HepG2 (cell line): ENCODE data around the gene SPAG9. TPM values are rescaled to one million over a fixed set of nuclear protein-coding genes. Genes with fewer than 3 reads are reported as not detected.
"Not testable (repeated sequence)": the region's sequence is repeated elsewhere in the genome, so short reads cannot be mapped to it uniquely, and the experiment has no call there.

Experiments used
- ADNP ChIP-seq: sonication (generic); formaldehyde crosslinking; IDR thresholded peaks from 2 replicates; pipeline ENCODE4 v1.4.0; 2020; ENCODE audit warnings: missing genetic modification reagents
- HDAC1 ChIP-seq: sonication (generic); formaldehyde crosslinking; IDR thresholded peaks from 2 replicates; pipeline ENCODE4 v1.5.1; 2020; ENCODE audit warnings: mild to moderate bottlenecking, missing genetic modification reagents
- IRF2 ChIP-seq: IDR thresholded peaks from 2 replicates; pipeline ENCODE4 v1.6.1; 2018; ENCODE audit warnings: missing genetic modification reagents, missing compliant biosample characterization
- MIER2 ChIP-seq: IDR thresholded peaks from 2 replicates; pipeline ENCODE4 v1.6.1; 2016; ENCODE audit warnings: missing biosample characterization, missing genetic modification reagents
- NKX3-1 ChIP-seq: sonication (generic); formaldehyde crosslinking; IDR thresholded peaks from 2 replicates; pipeline ENCODE4 v1.5.0; 2020; ENCODE audit warnings: missing genetic modification reagents
- NONO ChIP-seq, 2 experiments: fragments of 450-650 bp in 1 of 2; sonication (generic) in 1 of 2; formaldehyde crosslinking in 1 of 2; IDR thresholded peaks in 1 of 2; conservative IDR thresholded peaks in 1 of 2; 2 replicates each; pipeline versions ENCODE4 v1.6.1 to v1.8.0; 2017 to 2022; ENCODE audit warnings: mild to moderate bottlenecking in 1 of 2, missing genetic modification reagents in 1 of 2, moderate library complexity in 1 of 2
- PITX1 ChIP-seq: sonication (generic); formaldehyde crosslinking; IDR thresholded peaks from 2 replicates; pipeline ENCODE4 v1.5.1; 2020; ENCODE audit warnings: mild to moderate bottlenecking, missing genetic modification reagents
- RERE ChIP-seq: IDR thresholded peaks from 2 replicates; pipeline ENCODE4 v1.6.1; 2016; ENCODE audit warnings: low read depth, missing genetic modification reagents, missing compliant biosample characterization
- SIX4 ChIP-seq: sonication (generic); formaldehyde crosslinking; IDR thresholded peaks from 2 replicates; pipeline ENCODE4 v1.4.0; 2020; ENCODE audit warnings: missing genetic modification reagents
- THAP9 ChIP-seq: sonication (generic); formaldehyde crosslinking; IDR thresholded peaks from 2 replicates; pipeline ENCODE4; 2020; ENCODE audit warnings: missing genetic modification reagents, mild to moderate bottlenecking, borderline replicate concordance
- ZNF263 ChIP-seq: sonication (generic); formaldehyde crosslinking; IDR thresholded peaks from 2 replicates; pipeline ENCODE4 v1.4.0; 2020; ENCODE audit warnings: missing genetic modification reagents
- ZNF816 ChIP-seq: sonication (generic); formaldehyde crosslinking; IDR thresholded peaks from 2 replicates; pipeline ENCODE4 v1.8.0; 2022; ENCODE audit warnings: missing genetic modification reagents, mild to moderate bottlenecking, borderline replicate concordance
- ZSCAN9 ChIP-seq: IDR thresholded peaks from 2 replicates; pipeline ENCODE4 v1.6.1; 2016; ENCODE audit warnings: borderline replicate concordance
- polyA plus RNA-seq, 8 experiments: library from polyadenylated mRNA; depleted of rRNA in 3 of 8; stranded (reverse) in 7 of 8; unstranded in 1 of 8; fragments of >200 nt; fragmentation: Illumina TruSeq in 4 of 8; extraction: Trizol in 4 of 8; gene quantifications; 2 replicates each; pipeline versions ENCODE4 v1.2.1 to v1.2.3, GENCODE V29; 2011 to 2016; ENCODE audit warnings: low read depth in 4 of 8, missing spikeins in 1 of 8, mixed read lengths in 1 of 8; ENCODE audit not compliant: insufficient read depth in 1 of 8
- total RNA-seq, 5 experiments: library from RNA; depleted of rRNA; stranded (reverse); fragments of >200 nt; fragmentation: Illumina TruSeq; extraction: Trizol; gene quantifications; 2 replicates each; pipeline ENCODE4 v1.2.3, GENCODE V29; 2016; ENCODE audit warnings: low read depth in 1 of 5
- TF ChIP-seq, protein P1 (sequence below), 2 experiments: sonication (generic) in 1 of 2; formaldehyde crosslinking in 1 of 2; IDR thresholded peaks; 2 replicates each; pipeline versions ENCODE4 v1.4.0 to v1.6.1; 2016 to 2020; ENCODE audit warnings: borderline replicate concordance in 1 of 2, low read depth in 1 of 2, mild to moderate bottlenecking in 1 of 2, missing genetic modification reagents in 1 of 2

The SPAG9 gene
- total and polyA plus RNA-seq, 2 of the 13 experiments (the other 11 are each of a cell fraction or from before 2014, with no cell fraction given), result 43.2 to 78.6 TPM

DNA sequence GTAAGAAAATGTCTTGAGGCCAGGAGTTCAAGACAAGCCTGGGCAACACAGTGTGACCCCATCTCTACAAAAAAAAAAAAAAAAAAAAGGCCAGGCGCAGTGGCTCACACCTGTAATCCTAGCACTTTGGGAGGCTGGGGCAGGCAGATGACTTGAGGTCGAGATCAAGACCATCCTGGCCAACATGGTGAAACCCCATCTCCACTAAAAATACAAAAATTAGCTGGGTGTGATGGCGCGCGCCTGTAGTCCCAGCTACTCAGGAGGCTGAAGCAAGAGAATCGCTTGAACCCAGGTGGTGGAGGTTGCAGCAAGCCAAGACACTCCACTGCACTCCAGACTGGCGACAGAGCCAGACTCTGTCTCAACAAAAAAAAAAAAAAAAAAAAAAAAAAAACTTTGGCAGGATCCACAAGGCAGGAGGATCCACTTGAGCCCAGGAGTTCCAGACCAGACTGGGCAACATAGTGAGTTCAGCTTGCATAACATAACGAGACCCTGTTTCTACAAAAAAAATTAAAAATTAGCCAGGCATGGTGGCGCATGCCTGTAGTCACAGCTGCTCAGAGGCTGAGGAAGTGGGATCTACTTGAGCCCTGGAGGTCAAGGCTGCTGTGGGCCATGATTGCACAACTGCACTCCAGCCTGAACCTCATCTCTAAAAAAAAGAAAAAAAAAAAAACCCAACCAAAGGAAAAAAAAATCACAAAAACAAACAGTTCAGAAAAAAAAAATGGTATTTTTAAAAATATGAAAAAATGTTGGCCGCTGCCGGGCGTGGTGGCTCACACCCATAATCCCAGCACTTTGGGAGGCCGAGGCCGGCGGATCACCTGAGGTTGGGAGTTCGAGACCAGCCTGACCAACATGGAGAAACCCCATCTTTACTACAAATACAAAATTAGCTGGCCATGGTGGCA lies 8.1 kb downstream of the SPAG9 start (continued):
- TF ChIP-seq, protein P1, sequence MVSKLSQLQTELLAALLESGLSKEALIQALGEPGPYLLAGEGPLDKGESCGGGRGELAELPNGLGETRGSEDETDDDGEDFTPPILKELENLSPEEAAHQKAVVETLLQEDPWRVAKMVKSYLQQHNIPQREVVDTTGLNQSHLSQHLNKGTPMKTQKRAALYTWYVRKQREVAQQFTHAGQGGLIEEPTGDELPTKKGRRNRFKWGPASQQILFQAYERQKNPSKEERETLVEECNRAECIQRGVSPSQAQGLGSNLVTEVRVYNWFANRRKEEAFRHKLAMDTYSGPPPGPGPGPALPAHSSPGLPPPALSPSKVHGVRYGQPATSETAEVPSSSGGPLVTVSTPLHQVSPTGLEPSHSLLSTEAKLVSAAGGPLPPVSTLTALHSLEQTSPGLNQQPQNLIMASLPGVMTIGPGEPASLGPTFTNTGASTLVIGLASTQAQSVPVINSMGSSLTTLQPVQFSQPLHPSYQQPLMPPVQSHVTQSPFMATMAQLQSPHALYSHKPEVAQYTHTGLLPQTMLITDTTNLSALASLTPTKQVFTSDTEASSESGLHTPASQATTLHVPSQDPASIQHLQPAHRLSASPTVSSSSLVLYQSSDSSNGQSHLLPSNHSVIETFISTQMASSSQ (IDR thresholded peaks at IDR 0.05; ENCODE audit: low read depth), result peak; percentile 95
- TF ChIP-seq, protein P1 (CRISPR knock-in tag; IDR thresholded peaks at IDR 0.05; ENCODE audit: borderline replicate concordance), result peak; percentile 98
- TF ChIP-seq PITX1 (CRISPR knock-in tag) (peak; percentile 91), ZSCAN9 (peak; percentile 73), ZNF816 (CRISPR knock-in tag) (peak; percentile 43; the same call in 1 of the 2 replicates), HDAC1 (CRISPR knock-in tag) (peak; percentile 81), ADNP (CRISPR knock-in tag) (peak; percentile 71; the same call in 1 of the 2 replicates), NONO (CRISPR knock-in tag; conservative IDR thresholded peaks at IDR 0.05) (peak; percentile 60), MIER2 (CRISPR knock-in tag) (peak; percentile 55; the same call in 1 of the 2 replicates), IRF2 (peak; percentile 91), NKX3-1 (peak; percentile 58; the same call in 1 of the 2 replicates), RERE (CRISPR knock-in tag) (peak; percentile 36; the same call in 1 of the 2 replicates), SIX4 (peak; percentile 75; the same call in 1 of the 2 replicates), THAP9 (CRISPR knock-in tag) (peak; percentile 63; the same call in 1 of the 2 replicates), ZNF263 (CRISPR knock-in tag) (0 out of 2 replicates have a peak, but pooled peaks have one; percentile 17)
- TF ChIP-seq NONO (IDR thresholded peaks at IDR 0.05), result not testable (repeated sequence)
